Adrenal gland (tissue), 5 donors: ENCODE data around the gene KIAA1210.

ENCODE experiments used
- CTCF ChIP-seq, 6 experiments: fragments of 450-650 bp in 4 of 6; fragments of 200-600 bp in 2 of 6; sonication (generic) in 1 of 6; IDR thresholded peaks; 1 replicate in 5 of 6; 2 replicates in 1 of 6; pipeline versions ENCODE4 v1.5.1 to v1.8.0; 2016 to 2021; ENCODE audit warnings: antibody characterized with exemption in 6 of 6, mild to moderate bottlenecking in 2 of 6, moderate library complexity in 1 of 6
- POLR2A ChIP-seq, 2 donors: fragments of 450-650 bp; IDR thresholded peaks; one replicate each; pipeline ENCODE4 v1.6.1; 2017; ENCODE audit warnings: antibody characterized with exemption in 2 of 2, mild to moderate bottlenecking in 2 of 2, moderate library complexity in 1 of 2
- donor health status: DM: no; HTN: no; CAD: no.

GRCh38 chrX:119094819-119095218, 32.8 kb downstream of the KIAA1210 start:
- TF ChIP-seq CTCF (IDR thresholded peaks at IDR 0.05) = no peak
- no peak for TF ChIP-seq POLR2A (IDR thresholded peaks at IDR 0.05)
